GM12878 (cell line): ENCODE results near the gene OLA1.

Source experiments
- BRCA1 ChIP-seq: IDR thresholded peaks from 2 replicates; pipeline ENCODE4 v1.6.1; 2011; ENCODE audit warnings: low read depth, low read length, improper control_type of control experiment
- EZH2 ChIP-seq: IDR thresholded peaks from 2 replicates; pipeline ENCODE4 v1.6.1; 2012; ENCODE audit warnings: low read depth, mild to moderate bottlenecking, control low read depth, inconsistent platforms, low read length, borderline replicate concordance; ENCODE audit not compliant: control insufficient read depth
- JUND ChIP-seq: IDR thresholded peaks from 2 replicates; pipeline ENCODE4 v1.6.1; 2012; ENCODE audit warnings: low read depth, mild to moderate bottlenecking, low read length, improper control_type of control experiment, moderate library complexity
- SREBF1 ChIP-seq: IDR thresholded peaks from 2 replicates; pipeline ENCODE4 v1.6.1; 2012; ENCODE audit warnings: mild to moderate bottlenecking, low read length
- TAF1 ChIP-seq: IDR thresholded peaks from 2 replicates; pipeline ENCODE4 v1.6.1; 2011; ENCODE audit warnings: mild to moderate bottlenecking, low read depth, low read length, borderline replicate concordance
- YY1 ChIP-seq: IDR thresholded peaks from 2 replicates; pipeline ENCODE4 v1.6.1; 2011; ENCODE audit warnings: low read depth, mild to moderate bottlenecking, low read length
- TF ChIP-seq, protein P1 (sequence below): fragments of 450-650 bp; IDR thresholded peaks from 2 replicates; pipeline ENCODE4 v1.6.1; 2017; ENCODE audit warnings: mild to moderate bottlenecking

DNA sequence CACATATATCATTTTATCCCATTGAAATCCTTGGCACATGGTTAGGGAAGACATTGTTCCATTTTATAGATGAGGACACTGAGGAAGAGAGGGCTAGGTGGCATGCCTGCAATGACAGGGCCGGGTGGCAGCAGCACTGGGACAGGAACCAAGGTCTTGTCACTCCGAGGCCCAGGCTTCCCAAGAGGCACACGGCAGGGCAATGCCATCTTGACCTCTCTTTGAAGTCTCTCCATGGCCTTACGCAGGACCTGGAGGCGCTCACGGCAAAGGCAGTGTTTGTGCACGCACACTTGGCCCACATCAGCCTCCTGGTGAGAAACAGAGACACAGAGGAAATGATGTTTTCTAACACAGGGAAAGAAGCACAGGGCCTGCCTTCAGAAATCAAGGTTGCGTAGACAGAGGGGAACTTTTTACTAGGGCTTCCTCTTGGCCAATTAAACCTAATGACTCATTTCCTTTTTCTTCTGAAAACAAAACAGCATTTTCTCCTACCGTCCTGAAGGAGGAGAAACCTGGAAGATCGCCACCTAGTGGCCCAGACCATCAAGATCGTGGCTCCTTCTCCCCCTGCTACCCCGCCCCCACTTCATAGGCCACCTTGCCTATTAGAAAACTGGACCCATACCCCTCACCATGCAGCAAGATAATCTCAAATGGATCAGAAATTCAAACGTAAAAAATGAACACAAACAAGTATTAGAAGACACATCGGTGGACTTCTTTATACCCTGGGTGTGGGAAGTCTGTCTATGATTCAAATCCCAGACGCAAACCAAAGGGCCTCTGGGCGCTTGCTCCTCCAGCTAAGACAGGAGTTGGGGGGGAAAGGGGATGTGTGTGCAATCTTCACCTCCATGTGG, 208.5 kb downstream of the OLA1 start:
- TF ChIP-seq, protein P1, sequence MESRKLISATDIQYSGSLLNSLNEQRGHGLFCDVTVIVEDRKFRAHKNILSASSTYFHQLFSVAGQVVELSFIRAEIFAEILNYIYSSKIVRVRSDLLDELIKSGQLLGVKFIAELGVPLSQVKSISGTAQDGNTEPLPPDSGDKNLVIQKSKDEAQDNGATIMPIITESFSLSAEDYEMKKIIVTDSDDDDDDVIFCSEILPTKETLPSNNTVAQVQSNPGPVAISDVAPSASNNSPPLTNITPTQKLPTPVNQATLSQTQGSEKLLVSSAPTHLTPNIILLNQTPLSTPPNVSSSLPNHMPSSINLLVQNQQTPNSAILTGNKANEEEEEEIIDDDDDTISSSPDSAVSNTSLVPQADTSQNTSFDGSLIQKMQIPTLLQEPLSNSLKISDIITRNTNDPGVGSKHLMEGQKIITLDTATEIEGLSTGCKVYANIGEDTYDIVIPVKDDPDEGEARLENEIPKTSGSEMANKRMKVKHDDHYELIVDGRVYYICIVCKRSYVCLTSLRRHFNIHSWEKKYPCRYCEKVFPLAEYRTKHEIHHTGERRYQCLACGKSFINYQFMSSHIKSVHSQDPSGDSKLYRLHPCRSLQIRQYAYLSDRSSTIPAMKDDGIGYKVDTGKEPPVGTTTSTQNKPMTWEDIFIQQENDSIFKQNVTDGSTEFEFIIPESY, result no peak
- TF ChIP-seq SREBF1 (no peak), BRCA1 (no peak), YY1 (no peak), JUND (no peak), TAF1 (no peak), EZH2 (no peak)
